ENCODE data around the gene MOCOS.
A peak's percentile ranks its signal among the peaks of the same experiment; 100 is the strongest.

Gene MOCOS

GRCh38 chr18:36275561-36275960 lies 88.3 kb downstream of the MOCOS start:
- DNase-seq = no peak

- DNase-seq = no peak
Measured at GRCh38 chr18:36279001-36279400, 91.7 kb downstream of the MOCOS start.

- DNase-seq = no peak
Measured at GRCh38 chr18:36281936-36282335, 94.6 kb downstream of the MOCOS start.

GRCh38 chr18:36283448-36283847 lies 96.2 kb downstream of the MOCOS start:
- DNase-seq = no peak

GRCh38 chr18:36284268-36284667 lies 97.0 kb downstream of the MOCOS start:
- no peak for DNase-seq

- peak; percentile 23 for DNase-seq
Measured at GRCh38 chr18:36284671-36285295, 97.5 kb downstream of the MOCOS start.

GRCh38 chr18:36287653-36288052 lies 100.4 kb downstream of the MOCOS start:
- no peak for DNase-seq

- no peak for DNase-seq
Measured at GRCh38 chr18:36288689-36289088, 101.4 kb downstream of the MOCOS start.

GRCh38 chr18:36294031-36294430 lies 106.7 kb downstream of the MOCOS start:
- DNase-seq = no peak

GRCh38 chr18:36295214-36295613 lies 107.9 kb downstream of the MOCOS start:
- no peak for DNase-seq

- no peak for DNase-seq
Measured at GRCh38 chr18:36295880-36296301, 108.6 kb downstream of the MOCOS start.

GRCh38 chr18:36296650-36297416 lies 109.5 kb downstream of the MOCOS start:
- DNase-seq = no peak

- no peak for DNase-seq
Measured at GRCh38 chr18:36297417-36298125, 110.3 kb downstream of the MOCOS start, which contains the start of gene FHOD3. TSS of gene FHOD3 (plus strand) at chr18:36297713. CDS start at chr18:36297836, 123 bp downstream.

- no peak for DNase-seq
Measured at GRCh38 chr18:36298126-36298741, 110.9 kb downstream of the MOCOS start.

GRCh38 chr18:36299015-36299414 lies 111.7 kb downstream of the MOCOS start:
- DNase-seq = no peak

GRCh38 chr18:36300211-36300610 lies 112.9 kb downstream of the MOCOS start:
- DNase-seq = no peak

- no peak for DNase-seq
Measured at GRCh38 chr18:36301884-36302283, 114.6 kb downstream of the MOCOS start.

GRCh38 chr18:36302676-36303075 lies 115.4 kb downstream of the MOCOS start:
- DNase-seq = no peak

GRCh38 chr18:36303211-36303844 lies 116.0 kb downstream of the MOCOS start:
- no peak for DNase-seq

- DNase-seq = no peak
Measured at GRCh38 chr18:36304723-36305122, 117.4 kb downstream of the MOCOS start.

- no peak for DNase-seq
Measured at GRCh38 chr18:36305375-36305774, 118.1 kb downstream of the MOCOS start.

- no peak for DNase-seq
Measured at GRCh38 chr18:36307513-36307912, 120.2 kb downstream of the MOCOS start.

Measured in GF-D8 (cell line).